Esophagus squamous epithelium (tissue), 5 donors: Measurements from ENCODE around the gene GLS. TPM values are rescaled to one million over a fixed set of nuclear protein-coding genes. Genes with fewer than 3 reads are reported as not detected.
"Not testable (repeated sequence)": the region's sequence is repeated elsewhere in the genome, so short reads cannot be mapped to it uniquely, and the experiment has no call there.

Experiments used
- DNase-seq: peaks from one replicate; lab custom pipeline; 2025; lab: John Stamatoyannopoulos, UW
- H3K27ac ChIP-seq, 4 donors: fragments of 200-600 bp; sonication (generic); one replicate each; pipeline ENCODE4 v1.5.1; 2016 to 2019; ENCODE audit warnings: mild to moderate bottlenecking in 1 of 4
- H3K27me3 ChIP-seq, 4 donors: fragments of 200-600 bp; sonication (generic); 1 replicate in 3 of 4; 2 replicates in 1 of 4; pipeline versions ENCODE4 v1.5.1 to v1.6.0; 2017 to 2021; ENCODE audit warnings: antibody characterized with exemption in 1 of 4
- H3K36me3 ChIP-seq, 3 donors: fragments of 200-600 bp; sonication (generic); one replicate each; pipeline ENCODE4 v1.5.1; 2016 to 2019
- H3K4me1 ChIP-seq, 3 donors: fragments of 200-600 bp; sonication (generic); one replicate each; pipeline ENCODE4 v1.5.1; 2017 to 2019
- H3K4me3 ChIP-seq, 4 donors: fragments of 200-600 bp; sonication (generic); 1 replicate in 3 of 4; 2 replicates in 1 of 4; pipeline ENCODE4 v1.5.1; 2016 to 2019; ENCODE audit warnings: mild to moderate bottlenecking in 2 of 4, moderate library complexity in 1 of 4
- H3K9me3 ChIP-seq, 3 donors: fragments of 200-600 bp; sonication (generic); one replicate each; pipeline ENCODE4 v1.5.1; 2016 to 2019
- CTCF ChIP-seq, 6 experiments: fragments of 450-650 bp in 4 of 6; fragments of 200-600 bp in 2 of 6; sonication (generic) in 2 of 6; IDR thresholded peaks; one replicate each; pipeline ENCODE4 v1.5.1; 2016 to 2019; ENCODE audit warnings: antibody characterized with exemption in 6 of 6, mild to moderate bottlenecking in 4 of 6, moderate library complexity in 4 of 6
- POLR2A ChIP-seq, 4 donors: fragments of 450-650 bp; IDR thresholded peaks; one replicate each; pipeline ENCODE4 v1.6.1; 2017; ENCODE audit warnings: antibody characterized with exemption in 4 of 4, mild to moderate bottlenecking in 4 of 4, moderate library complexity in 3 of 4
- WGBS, 2 donors: methylation state at CpG; one replicate each; pipeline ENCODE4 v1.1.5; 2018; 5-methylcytosine and 5-hydroxymethylcytosine counted together
- intact Hi-C: fragments of 100-400 bp; cut with DNase I; formaldehyde crosslinking; loops from one replicate; pipeline ENCODE4 v1.15.0; 2022
- total RNA-seq, 4 donors: library from RNA; depleted of rRNA; stranded (reverse); fragments of >200 nt; gene quantifications; one replicate each; pipeline ENCODE4 v1.1.0, GENCODE V29; 2016
- donor health status: DM: yes; HTN: yes; CAD: no.

The GLS gene
- total RNA-seq, 4 donors from 2014 or later, result 22.0 to 84.1 (median 45.9) TPM

GRCh38 chr2:190846746-190847145 is 33.9 kb upstream of the GLS start:
- no peak for DNase-seq
- 42 to 49% methylated on average over 7 of the region's 7 CpGs for WGBS, 2 donors

GRCh38 chr2:190847504-190848081 is 33.0 kb upstream of the GLS start:
- Histone ChIP-seq H3K4me3 (no peak overlapping the region), H3K27ac (no peak overlapping the region), H3K36me3 (no peaks in the 10 kb centered on the region), H3K27me3 (no peaks in the 10 kb centered on the region), H3K4me1 (peaks cover 0 to 17% (median 2%) of the 10 kb centered on the region in 3 donors), H3K9me3 (no peaks in the 10 kb centered on the region)
- WGBS, 2 donors, result 46 to 48% methylated on average over 3 of the region's 3 CpGs
- no peak for DNase-seq
- intact Hi-C loops, result no loop called here
- TF ChIP-seq CTCF (IDR thresholded peaks at IDR 0.05) (no peak), POLR2A (IDR thresholded peaks at IDR 0.05) (no peak)

More at GRCh38 chr2:190846746-190847145, 33.9 kb upstream of the GLS start:
- intact Hi-C loops, result no loop called here
- Histone ChIP-seq H3K27ac (no peak overlapping the region), H3K36me3 (no peaks in the 10 kb centered on the region), H3K4me1 (peaks cover 0 to 17% (median 2%) of the 10 kb centered on the region in 3 donors), H3K27me3 (no peaks in the 10 kb centered on the region), H3K9me3 (no peaks in the 10 kb centered on the region), H3K4me3 (no peak overlapping the region)
- TF ChIP-seq CTCF (IDR thresholded peaks at IDR 0.05) (no peak), POLR2A (IDR thresholded peaks at IDR 0.05) (no peak)

GRCh38 chr2:190849774-190850173 is 30.8 kb upstream of the GLS start:
- no peaks in the 10 kb centered on the region for H3K27me3 ChIP-seq
- H3K4me3 ChIP-seq, result no peak overlapping the region
- DNase-seq, result no peak
- peaks cover 0 to 26% (median 2%) of the 10 kb centered on the region in 3 donors for H3K4me1 ChIP-seq
- no peak overlapping the region for H3K27ac ChIP-seq
- no peaks in the 10 kb centered on the region for H3K36me3 ChIP-seq
- TF ChIP-seq CTCF (IDR thresholded peaks at IDR 0.05), result no peak
- TF ChIP-seq POLR2A (IDR thresholded peaks at IDR 0.05), result no peak
- WGBS, 2 donors, result 40 to 48% methylated on average over 2 of the region's 2 CpGs
- intact Hi-C loops, result no loop called here
- no peaks in the 10 kb centered on the region for H3K9me3 ChIP-seq

- intact Hi-C loops, DNase-seq, H3K4me3 ChIP-seq, H3K9me3 ChIP-seq, H3K27ac ChIP-seq, H3K27me3 ChIP-seq, H3K36me3 ChIP-seq: not testable (repeated sequence)
- H3K4me1 ChIP-seq, result peaks cover 0 to 21% (median 2%) of the 10 kb centered on the region in 3 donors
- WGBS, 2 donors, result 95 to 98% methylated on average over 4 of the region's 4 CpGs
Measured at GRCh38 chr2:190853022-190853421, 27.6 kb upstream of the GLS start.

GRCh38 chr2:190853531-190854383 is 26.9 kb upstream of the GLS start:
- WGBS, 2 donors, result 16 to 28% methylated on average over 2 of the region's 2 CpGs
- intact Hi-C loops, result no loop called here
- TF ChIP-seq CTCF (IDR thresholded peaks at IDR 0.05) (no peak), POLR2A (IDR thresholded peaks at IDR 0.05) (no peak)

More at GRCh38 chr2:190853531-190854383, 26.9 kb upstream of the GLS start:
- peaks cover 0 to 20% (median 2%) of the 10 kb centered on the region in 3 donors for H3K4me1 ChIP-seq
- no peaks in the 10 kb centered on the region for H3K36me3 ChIP-seq
- H3K9me3 ChIP-seq, result no peaks in the 10 kb centered on the region
- no peak overlapping the region for H3K27ac ChIP-seq
- no peak overlapping the region for H3K4me3 ChIP-seq
- DNase-seq, result no peak
- H3K27me3 ChIP-seq, result no peaks in the 10 kb centered on the region
